Karpas-422 (cell line): ENCODE results near the gene KCTD7. TPM values are rescaled to one million over a fixed set of nuclear protein-coding genes. Genes with fewer than 3 reads are reported as not detected.
"Not testable (repeated sequence)": the region's sequence is repeated elsewhere in the genome, so short reads cannot be mapped to it uniquely, and the experiment has no call there.

ENCODE experiments used
- DNase-seq: peaks from one replicate; pipeline ENCODE4 v3.0.0-alpha.2; 2015
- H2AFZ ChIP-seq: fragments of 200-600 bp; sonication (generic); 2 replicates; pipeline ENCODE4 v1.6.1; 2014; ENCODE audit warnings: antibody characterized with exemption, low read length, mixed read lengths
- H3K27ac ChIP-seq: fragments of 200-600 bp; sonication (generic); 2 replicates; pipeline ENCODE4 v1.5.1; 2014; ENCODE audit warnings: mild to moderate bottlenecking, low read length, moderate library complexity
- H3K27me3 ChIP-seq: fragments of 200-600 bp; sonication (generic); 2 replicates; pipeline ENCODE4 v1.6.1; 2014; ENCODE audit warnings: low read length, mixed read lengths
- H3K36me3 ChIP-seq: fragments of 200-600 bp; sonication (generic); 2 replicates; pipeline ENCODE4 v1.6.1; 2014; ENCODE audit warnings: low read length, mixed read lengths; ENCODE audit not compliant: insufficient read depth
- H3K4me1 ChIP-seq: fragments of 200-600 bp; sonication (generic); 2 replicates; pipeline ENCODE4 v1.6.1; 2014; ENCODE audit warnings: mild to moderate bottlenecking, low read length, mixed read lengths
- H3K4me2 ChIP-seq: fragments of 200-600 bp; sonication (generic); 2 replicates; pipeline ENCODE4 v1.6.1; 2014; ENCODE audit warnings: low read length, low read depth, mild to moderate bottlenecking; ENCODE audit not compliant: poor library complexity, severe bottlenecking
- H3K4me3 ChIP-seq: fragments of 200-600 bp; sonication (generic); 2 replicates; pipeline ENCODE4 v1.5.1; 2014; ENCODE audit warnings: mild to moderate bottlenecking, antibody characterized with exemption, low read length, mixed read lengths
- H3K79me2 ChIP-seq: fragments of 200-600 bp; sonication (generic); 2 replicates; pipeline ENCODE4 v1.6.1; 2014; ENCODE audit warnings: mild to moderate bottlenecking, low read length, mixed read lengths
- H3K9ac ChIP-seq: fragments of 200-600 bp; sonication (generic); 2 replicates; pipeline ENCODE4 v1.6.0; 2014; ENCODE audit warnings: low read length
- H3K9me2 ChIP-seq: fragments of 200-600 bp; sonication (generic), shearing (Covaris generic); replicated peaks from 2 replicates; pipeline ENCODE4 v1.6.0; 2014; ENCODE audit warnings: mild to moderate bottlenecking, low read length, moderate library complexity; ENCODE audit not compliant: insufficient read depth
- H3K9me3 ChIP-seq: fragments of 300-700, 200-600 bp; sonication (generic); 2 replicates; pipeline ENCODE4 v1.6.1; 2014; ENCODE audit warnings: low read length, mixed read lengths
- H4K20me1 ChIP-seq: fragments of 200-600 bp; sonication (generic); 2 replicates; pipeline ENCODE4 v1.6.1; 2014; ENCODE audit warnings: mild to moderate bottlenecking, antibody characterized with exemption, low read length, low read depth; ENCODE audit not compliant: insufficient read depth
- total RNA-seq: library from RNA; depleted of rRNA; stranded (reverse); fragments of >200 nt; shearing (Covaris generic); gene quantifications from 2 replicates; pipeline ENCODE4 v1.2.3, GENCODE V29; 2014; ENCODE audit warnings: low replicate concordance; rRNA removed

Gene KCTD7
- 20.9 and 23.2 TPM in 2 replicates for total RNA-seq

- no peaks in the 10 kb centered on the region for H4K20me1 ChIP-seq
- peak within 1 kb of the TSS; percentile 78 for H3K4me3 ChIP-seq
- peak within 1 kb of the TSS; percentile 91 for H3K9ac ChIP-seq
- H3K27ac ChIP-seq, result peak within 1 kb of the TSS; percentile 58
- no peaks in the 10 kb centered on the region for H3K9me2 ChIP-seq
- H2AFZ ChIP-seq, result peak within 1 kb of the TSS; percentile 98
- peak; percentile 99 for DNase-seq
- peaks cover 54% of the 10 kb centered on the region for H3K4me1 ChIP-seq
- H3K79me2 ChIP-seq, result peaks cover 23% of the 10 kb centered on the region
- H3K27me3 ChIP-seq, result no peaks in the 10 kb centered on the region
- peak within 1 kb of the TSS; percentile 100 for H3K4me2 ChIP-seq
- H3K9me3 ChIP-seq, result no peaks in the 10 kb centered on the region
- no peaks in the 10 kb centered on the region for H3K36me3 ChIP-seq
Observed at GRCh38 chr7:66628361-66629221, at the start of gene KCTD7. Gene KCTD7 (plus strand): TSS chr7:66628881. CDS start chr7:66629065, 184 bp downstream.

- H3K27me3 ChIP-seq, H3K4me2 ChIP-seq, H3K4me3 ChIP-seq, DNase-seq, H3K9me3 ChIP-seq, H3K9ac ChIP-seq, H3K9me2 ChIP-seq, H2AFZ ChIP-seq, H3K27ac ChIP-seq: not testable (repeated sequence)
- Histone ChIP-seq H3K36me3 (peaks cover 19% of the 10 kb centered on the region; the same call in 1 of the 2 replicates), H4K20me1 (peaks cover 22% of the 10 kb centered on the region), H3K4me1 (peaks cover 64% of the 10 kb centered on the region), H3K79me2 (peaks cover 97% of the 10 kb centered on the region)
Observed at GRCh38 chr7:66580380-66580779, 48.3 kb upstream of the KCTD7 start.

GRCh38 chr7:66582816-66583489 is 45.7 kb upstream of the KCTD7 start:
- H3K9ac ChIP-seq, H3K9me2 ChIP-seq, H2AFZ ChIP-seq, DNase-seq, H3K9me3 ChIP-seq, H3K4me3 ChIP-seq, H3K27me3 ChIP-seq: not testable (repeated sequence)
- Histone ChIP-seq H3K27ac (peak overlapping the region; percentile 62), H3K4me2 (peak overlapping the region; percentile 52), H3K36me3 (peaks cover 16% of the 10 kb centered on the region; the same call in 1 of the 2 replicates), H3K79me2 (peaks cover 97% of the 10 kb centered on the region), H4K20me1 (peaks cover 40% of the 10 kb centered on the region), H3K4me1 (peaks cover 74% of the 10 kb centered on the region)

- Histone ChIP-seq H3K27me3 (no peaks in the 10 kb centered on the region), H3K4me3 (no peak overlapping the region), H4K20me1 (peaks cover 40% of the 10 kb centered on the region), H3K4me1 (peaks cover 73% of the 10 kb centered on the region), H3K79me2 (peaks cover 97% of the 10 kb centered on the region), H3K27ac (peak overlapping the region; percentile 62), H3K9ac (no peak overlapping the region), H3K4me2 (peak overlapping the region; percentile 52), H3K36me3 (peaks cover 16% of the 10 kb centered on the region; the same call in 1 of the 2 replicates), H3K9me3 (no peaks in the 10 kb centered on the region), H2AFZ (no peak overlapping the region), H3K9me2 (no peaks in the 10 kb centered on the region)
- DNase-seq, result peak; percentile 87
Observed at GRCh38 chr7:66583490-66584110, 45.1 kb upstream of the KCTD7 start.

GRCh38 chr7:66586181-66586580 is 42.5 kb upstream of the KCTD7 start:
- peaks cover 16% of the 10 kb centered on the region; the same call in 1 of the 2 replicates for H3K36me3 ChIP-seq
- no peaks in the 10 kb centered on the region for H3K9me3 ChIP-seq
- H3K27ac ChIP-seq, result peak overlapping the region; percentile 35; the same call in 1 of the 2 replicates
- H3K9ac ChIP-seq, result no peak overlapping the region
- H3K9me2 ChIP-seq, result no peaks in the 10 kb centered on the region
- H3K4me2 ChIP-seq, result no peak overlapping the region
- no peak overlapping the region for H2AFZ ChIP-seq
- no peaks in the 10 kb centered on the region for H3K27me3 ChIP-seq
- H3K4me3 ChIP-seq, result no peak overlapping the region
- peaks cover 100% of the 10 kb centered on the region for H3K79me2 ChIP-seq
- DNase-seq, result no peak
- peaks cover 82% of the 10 kb centered on the region for H3K4me1 ChIP-seq
- peaks cover 45% of the 10 kb centered on the region for H4K20me1 ChIP-seq

GRCh38 chr7:66588226-66588625 is 40.5 kb upstream of the KCTD7 start:
- Histone ChIP-seq H3K79me2 (peaks cover 96% of the 10 kb centered on the region), H3K4me1 (peaks cover 78% of the 10 kb centered on the region), H3K36me3 (peaks cover 16% of the 10 kb centered on the region; the same call in 1 of the 2 replicates), H4K20me1 (peaks cover 40% of the 10 kb centered on the region)
- not testable (repeated sequence) for H3K27ac ChIP-seq, H3K9me3 ChIP-seq, H3K4me3 ChIP-seq, DNase-seq, H2AFZ ChIP-seq, H3K27me3 ChIP-seq, H3K9me2 ChIP-seq, H3K4me2 ChIP-seq, H3K9ac ChIP-seq

GRCh38 chr7:66588856-66589570 is 39.7 kb upstream of the KCTD7 start:
- Histone ChIP-seq H3K4me1 (peaks cover 70% of the 10 kb centered on the region), H3K79me2 (peaks cover 88% of the 10 kb centered on the region), H3K27ac (peak overlapping the region; percentile 7; the same call in 1 of the 2 replicates), H3K36me3 (peaks cover 16% of the 10 kb centered on the region; the same call in 1 of the 2 replicates), H4K20me1 (peaks cover 40% of the 10 kb centered on the region), H3K4me2 (peak overlapping the region; percentile 10), H3K9ac (0 out of 2 replicates have a peak overlapping the region, but pooled peaks have one; percentile 19)
- not testable (repeated sequence) for H3K27me3 ChIP-seq, H2AFZ ChIP-seq, H3K4me3 ChIP-seq, H3K9me2 ChIP-seq, H3K9me3 ChIP-seq, DNase-seq
